ENCODE data around the gene MTUS2. TPM values are rescaled to one million over a fixed set of nuclear protein-coding genes. Genes with fewer than 3 reads are reported as not detected.

The MTUS2 gene
- total RNA-seq, 5 donors from 2014 or later (not counting 1 experiment from before 2014, with no cell fraction given), result 0.05 to 0.28 (median 0.12) TPM

- Histone ChIP-seq H3K36me3 (ENCODE audit: control insufficient read depth in 2 of 2, extremely low read depth in 1 of 2, insufficient read depth in 1 of 2, low read length in 1 of 2) (no peaks in the 10 kb centered on the region), H3K4me1 (ENCODE audit: control insufficient read depth in 1 of 2, extremely low read depth in 1 of 2, insufficient read depth in 2 of 2, low read length in 2 of 2) (no peaks in the 10 kb centered on the region), H3K4me3 (ENCODE audit: control insufficient read depth in 1 of 2, extremely low read depth in 1 of 2, low read length in 1 of 2) (no peak overlapping the region), H3K9me3 (no peaks in the 10 kb centered on the region), H3K27ac (ENCODE audit: low read length) (no peak overlapping the region), H3K27me3 (replicated peaks in 1 of 2; ENCODE audit: control insufficient read depth in 2 of 2, extremely low read depth in 1 of 2, insufficient read depth in 2 of 2, low read length in 1 of 2) (peaks cover 0 to 14% of the 10 kb centered on the region in 2 experiments)
- Mint-ChIP-seq H3K36me3 (no peaks in the 10 kb centered on the region), H3K4me3 (no peak overlapping the region), H3K27ac (no peak overlapping the region), H3K27me3 (peaks cover 13 to 17% of the 10 kb centered on the region in 2 donors), H3K4me1 (no peaks in the 10 kb centered on the region), H3K9me3 (no peaks in the 10 kb centered on the region)
- DNase-seq (no peak), ATAC-seq (replicated peaks in 1 of 4) (no peak)
- ChIA-PET POLR2A (no interaction called here), CTCF (no interaction called here)
- 95% methylated on average over 5 of the region's 7 CpGs for WGBS (ENCODE audit: insufficient coverage)
These were observed 664.1 kb downstream of the MTUS2 start for GRCh38 chr13:29484236-29484635.

DNA sequence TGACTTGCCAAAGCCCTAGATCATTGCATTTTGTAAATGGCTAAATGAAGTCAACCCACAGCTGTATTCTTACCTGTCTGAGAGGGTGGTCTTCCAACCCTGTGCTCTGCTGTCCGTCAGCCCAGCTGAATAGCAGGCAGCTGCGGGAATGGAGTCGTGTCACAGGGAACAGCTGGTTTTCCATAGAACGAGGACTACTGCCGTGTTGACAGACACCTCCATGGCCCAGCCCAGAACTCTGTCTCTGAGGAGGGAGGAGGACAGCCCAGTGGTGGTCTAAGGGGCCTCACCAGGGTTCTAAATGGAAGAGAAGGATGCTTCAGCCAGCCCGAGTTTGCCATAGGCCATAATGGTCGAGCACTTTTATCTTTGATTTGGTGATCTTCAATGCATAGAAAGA is 664.7 kb downstream of the MTUS2 start:
- H3K4me1 Mint-ChIP-seq, result no peaks in the 10 kb centered on the region
- Histone ChIP-seq H3K4me3 (ENCODE audit: control insufficient read depth in 1 of 2, extremely low read depth in 1 of 2, low read length in 1 of 2) (no peak overlapping the region), H3K27me3 (replicated peaks in 1 of 2; ENCODE audit: control insufficient read depth in 2 of 2, extremely low read depth in 1 of 2, insufficient read depth in 2 of 2, low read length in 1 of 2) (peaks cover 0 to 14% of the 10 kb centered on the region in 2 experiments), H3K27ac (ENCODE audit: low read length) (no peak overlapping the region), H3K36me3 (ENCODE audit: control insufficient read depth in 2 of 2, extremely low read depth in 1 of 2, insufficient read depth in 1 of 2, low read length in 1 of 2) (no peaks in the 10 kb centered on the region), H3K4me1 (ENCODE audit: control insufficient read depth in 1 of 2, extremely low read depth in 1 of 2, insufficient read depth in 2 of 2, low read length in 2 of 2) (no peaks in the 10 kb centered on the region), H3K9me3 (no peaks in the 10 kb centered on the region)
- CTCF ChIA-PET, result no interaction called here
- H3K4me3 Mint-ChIP-seq, result no peak overlapping the region
- 82% methylated on average over 7 of the region's 7 CpGs for WGBS (ENCODE audit: insufficient coverage)
- H3K36me3 Mint-ChIP-seq, result no peaks in the 10 kb centered on the region
- ATAC-seq (replicated peaks in 1 of 4), result no peak
- no peak overlapping the region for H3K27ac Mint-ChIP-seq
- no peak for DNase-seq
- no peaks in the 10 kb centered on the region for H3K9me3 Mint-ChIP-seq
- H3K27me3 Mint-ChIP-seq, result peaks cover 12 to 17% of the 10 kb centered on the region in 2 donors
- POLR2A ChIA-PET, result no interaction called here

GRCh38 chr13:29486551-29486950 is 666.4 kb downstream of the MTUS2 start:
- peaks cover 8 to 14% of the 10 kb centered on the region in 2 donors for H3K27me3 Mint-ChIP-seq
- Histone ChIP-seq H3K36me3 (ENCODE audit: control insufficient read depth in 2 of 2, extremely low read depth in 1 of 2, insufficient read depth in 1 of 2, low read length in 1 of 2) (no peaks in the 10 kb centered on the region), H3K27ac (ENCODE audit: low read length) (no peak overlapping the region), H3K4me3 (ENCODE audit: control insufficient read depth in 1 of 2, extremely low read depth in 1 of 2, low read length in 1 of 2) (no peak overlapping the region), H3K27me3 (replicated peaks in 1 of 2; ENCODE audit: control insufficient read depth in 2 of 2, extremely low read depth in 1 of 2, insufficient read depth in 2 of 2, low read length in 1 of 2) (peaks cover 0 to 14% of the 10 kb centered on the region in 2 experiments), H3K4me1 (ENCODE audit: control insufficient read depth in 1 of 2, extremely low read depth in 1 of 2, insufficient read depth in 2 of 2, low read length in 2 of 2) (no peaks in the 10 kb centered on the region), H3K9me3 (no peaks in the 10 kb centered on the region)
- no peaks in the 10 kb centered on the region for H3K4me1 Mint-ChIP-seq
- CTCF ChIA-PET, result no interaction called here
- POLR2A ChIA-PET, result no interaction called here
- H3K27ac Mint-ChIP-seq, result no peak overlapping the region
- no peaks in the 10 kb centered on the region for H3K36me3 Mint-ChIP-seq
- no peak for DNase-seq
- H3K4me3 Mint-ChIP-seq, result no peak overlapping the region
- H3K9me3 Mint-ChIP-seq, result no peaks in the 10 kb centered on the region
- no peak for ATAC-seq (replicated peaks in 1 of 4)
- no CpG with 5 or more reads among the region's 3 CpGs for WGBS (ENCODE audit: insufficient coverage)

DNA sequence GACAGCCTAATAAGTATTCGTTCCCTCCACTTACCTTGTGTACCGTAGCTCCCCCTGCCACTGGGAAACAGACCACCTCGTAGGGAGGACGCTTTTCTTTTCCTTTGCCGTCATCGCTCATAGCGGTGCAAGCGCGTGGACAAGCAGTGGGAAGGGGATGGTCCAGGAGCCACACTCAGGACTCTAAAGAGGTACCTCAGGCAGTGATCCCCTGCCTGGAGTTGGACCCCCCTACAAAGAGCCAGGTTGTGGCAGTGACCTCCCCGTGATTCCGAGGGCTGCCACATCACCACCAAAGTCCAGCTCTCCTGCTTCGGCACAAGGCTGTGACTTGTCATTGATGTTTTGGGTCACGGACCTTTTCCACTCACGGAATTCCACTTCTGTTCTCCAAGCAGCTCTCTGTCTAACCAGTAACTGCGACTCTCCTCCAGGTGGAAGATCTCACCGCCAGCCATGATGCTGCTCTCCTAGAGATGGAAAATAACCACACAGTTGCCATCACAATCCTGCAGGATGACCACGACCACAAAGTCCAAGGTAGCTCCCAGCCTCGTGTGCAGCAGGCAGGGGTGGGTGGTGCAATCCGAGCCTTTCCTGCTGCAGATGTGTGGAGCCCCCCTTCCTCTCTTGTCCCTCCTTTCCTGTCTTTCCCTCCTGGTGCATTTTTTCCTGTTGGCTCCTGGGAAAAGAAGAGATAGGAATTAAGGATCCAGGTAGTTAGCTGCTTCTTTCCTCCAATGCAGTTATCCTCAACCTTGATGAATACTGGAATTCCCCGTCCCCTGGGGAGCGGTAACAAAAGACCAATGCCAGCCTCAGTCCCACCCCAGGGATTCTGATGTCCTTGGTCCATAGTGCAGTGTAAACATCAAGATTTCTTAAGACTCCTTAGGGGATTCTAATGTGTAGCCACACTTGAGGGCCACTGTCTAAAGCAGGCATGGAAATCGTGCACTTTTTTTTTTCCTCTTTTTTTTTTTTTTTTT is 667.6 kb downstream of the MTUS2 start:
- H3K27ac Mint-ChIP-seq, result no peak overlapping the region
- CTCF ChIA-PET, result no interaction called here

DNA sequence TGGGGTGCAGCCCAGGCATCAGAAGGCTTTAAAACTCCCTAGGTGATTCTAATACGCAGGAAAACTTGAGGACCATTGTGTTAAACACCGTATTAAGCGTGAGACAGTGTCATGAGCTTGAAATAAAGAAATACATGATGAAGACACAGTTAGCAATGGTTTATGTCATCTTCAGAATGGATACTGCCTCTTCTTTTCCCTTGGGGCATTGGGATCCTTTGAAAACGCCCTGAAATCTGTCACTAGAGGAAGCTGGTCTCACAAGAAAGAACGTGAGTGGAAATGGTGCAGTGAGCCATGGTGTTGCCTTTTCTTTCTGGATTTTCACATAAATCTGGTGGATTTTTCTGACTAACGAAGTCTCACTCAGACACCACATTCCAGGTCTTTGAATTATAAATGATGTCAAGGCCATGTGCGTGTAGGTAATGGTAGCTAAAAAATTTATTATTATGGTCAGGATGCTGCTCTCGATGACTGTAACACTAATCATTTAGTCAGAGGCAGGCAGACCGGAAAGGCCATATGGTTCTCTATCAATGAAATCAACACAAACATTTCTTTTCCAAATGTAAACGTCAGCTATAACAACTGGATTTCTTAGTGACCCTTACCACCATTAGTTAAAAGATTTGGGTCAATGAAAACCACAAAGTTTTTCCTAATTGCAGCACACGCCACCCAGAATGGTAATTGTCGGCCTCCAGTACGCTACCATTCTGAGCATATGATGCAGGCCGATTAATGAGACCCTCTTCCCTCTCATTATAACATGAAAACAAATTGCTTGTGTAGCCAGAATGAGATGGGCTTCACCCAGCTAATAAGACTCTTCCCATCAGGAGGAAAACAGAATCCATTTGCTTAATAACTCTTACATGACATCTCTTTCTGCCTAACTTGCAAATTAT is 669.8 kb downstream of the MTUS2 start:
- no peak overlapping the region for H3K4me3 Mint-ChIP-seq
- ChIA-PET CTCF (no interaction called here), POLR2A (no interaction called here)
- H3K36me3 ChIP-seq (ENCODE audit: control insufficient read depth in 2 of 2, extremely low read depth in 1 of 2, insufficient read depth in 1 of 2, low read length in 1 of 2), result no peaks in the 10 kb centered on the region
- ATAC-seq (replicated peaks in 1 of 4), result no peak
- WGBS (ENCODE audit: insufficient coverage), result 89% methylated on average over 8 of the region's 14 CpGs
- no peak overlapping the region for H3K4me3 ChIP-seq (ENCODE audit: control insufficient read depth in 1 of 2, extremely low read depth in 1 of 2, low read length in 1 of 2)
- H3K36me3 Mint-ChIP-seq, result no peaks in the 10 kb centered on the region
- H3K4me1 Mint-ChIP-seq, result no peaks in the 10 kb centered on the region
- H3K4me1 ChIP-seq (ENCODE audit: control insufficient read depth in 1 of 2, extremely low read depth in 1 of 2, insufficient read depth in 2 of 2, low read length in 2 of 2), result no peaks in the 10 kb centered on the region
- DNase-seq, result no peak
- H3K27ac ChIP-seq (ENCODE audit: low read length), result no peak overlapping the region
- H3K27me3 ChIP-seq (replicated peaks in 1 of 2; ENCODE audit: control insufficient read depth in 2 of 2, extremely low read depth in 1 of 2, insufficient read depth in 2 of 2, low read length in 1 of 2), result peaks cover 0 to 22% of the 10 kb centered on the region in 2 experiments
- H3K9me3 Mint-ChIP-seq, result no peaks in the 10 kb centered on the region
- H3K27me3 Mint-ChIP-seq, result peaks cover 13 to 17% of the 10 kb centered on the region in 2 donors
- no peak overlapping the region for H3K27ac Mint-ChIP-seq
- no peaks in the 10 kb centered on the region for H3K9me3 ChIP-seq

More for the DNA sequence above, 667.6 kb downstream of the MTUS2 start:
- no peak overlapping the region for H3K27ac ChIP-seq (ENCODE audit: low read length)
- H3K4me1 ChIP-seq (ENCODE audit: control insufficient read depth in 1 of 2, extremely low read depth in 1 of 2, insufficient read depth in 2 of 2, low read length in 2 of 2), result no peaks in the 10 kb centered on the region
- POLR2A ChIA-PET, result no interaction called here
- no peaks in the 10 kb centered on the region for H3K36me3 ChIP-seq (ENCODE audit: control insufficient read depth in 2 of 2, extremely low read depth in 1 of 2, insufficient read depth in 1 of 2, low read length in 1 of 2)
- Mint-ChIP-seq H3K36me3 (no peaks in the 10 kb centered on the region), H3K27me3 (peaks cover 8 to 14% of the 10 kb centered on the region in 2 donors), H3K9me3 (no peaks in the 10 kb centered on the region), H3K4me3 (no peak overlapping the region), H3K4me1 (no peaks in the 10 kb centered on the region)
- no peak overlapping the region for H3K4me3 ChIP-seq (ENCODE audit: control insufficient read depth in 1 of 2, extremely low read depth in 1 of 2, low read length in 1 of 2)
- DNase-seq, result no peak
- peaks cover 0 to 14% of the 10 kb centered on the region in 2 experiments for H3K27me3 ChIP-seq (replicated peaks in 1 of 2; ENCODE audit: control insufficient read depth in 2 of 2, extremely low read depth in 1 of 2, insufficient read depth in 2 of 2, low read length in 1 of 2)
- 89% methylated on average over 15 of the region's 22 CpGs for WGBS (ENCODE audit: insufficient coverage)
- ATAC-seq (replicated peaks in 1 of 4), result no peak
- H3K9me3 ChIP-seq, result no peaks in the 10 kb centered on the region

DNA sequence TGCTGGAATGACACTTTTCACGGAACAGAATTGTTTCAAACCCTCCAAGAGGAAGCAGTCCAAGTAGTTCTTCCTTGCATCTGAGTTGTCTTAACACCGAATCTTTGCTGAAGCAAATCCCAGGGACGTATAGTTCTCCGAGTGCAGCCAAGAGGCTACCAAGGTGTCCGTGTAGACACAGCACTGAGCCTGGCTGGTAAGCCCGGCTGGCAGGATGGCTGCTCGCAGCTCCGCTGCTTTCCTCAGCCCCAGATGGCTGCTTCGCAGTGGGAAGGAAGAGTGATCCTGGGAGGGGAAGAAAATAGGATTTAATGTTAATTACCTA is 670.4 kb downstream of the MTUS2 start:
- Mint-ChIP-seq H3K4me3 (no peak overlapping the region), H3K27me3 (peaks cover 13 to 17% of the 10 kb centered on the region in 2 donors), H3K36me3 (no peaks in the 10 kb centered on the region), H3K9me3 (no peaks in the 10 kb centered on the region), H3K4me1 (no peaks in the 10 kb centered on the region), H3K27ac (no peak overlapping the region)
- ATAC-seq (replicated peaks in 1 of 4) (no peak), DNase-seq (no peak)
- Histone ChIP-seq H3K27me3 (replicated peaks in 1 of 2; ENCODE audit: control insufficient read depth in 2 of 2, extremely low read depth in 1 of 2, insufficient read depth in 2 of 2, low read length in 1 of 2) (peaks cover 0 to 22% of the 10 kb centered on the region in 2 experiments), H3K27ac (ENCODE audit: low read length) (no peak overlapping the region), H3K36me3 (ENCODE audit: control insufficient read depth in 2 of 2, extremely low read depth in 1 of 2, insufficient read depth in 1 of 2, low read length in 1 of 2) (no peaks in the 10 kb centered on the region), H3K4me1 (ENCODE audit: control insufficient read depth in 1 of 2, extremely low read depth in 1 of 2, insufficient read depth in 2 of 2, low read length in 2 of 2) (no peaks in the 10 kb centered on the region), H3K4me3 (ENCODE audit: control insufficient read depth in 1 of 2, extremely low read depth in 1 of 2, low read length in 1 of 2) (no peak overlapping the region), H3K9me3 (no peaks in the 10 kb centered on the region)
- ChIA-PET CTCF (no interaction called here), POLR2A (no interaction called here)
- 89% methylated on average over 7 of the region's 9 CpGs for WGBS (ENCODE audit: insufficient coverage)

All from T-cell (primary cell).